ENCODE results near the gene TMEM81.

- TF ChIP-seq CTCF (IDR thresholded peaks at IDR 0.05) (no peak), POLR2A (IDR thresholded peaks at IDR 0.05) (no peak)
Measured at GRCh38 chr1:205108464-205108863, 24.2 kb upstream of the TMEM81 start.

All from heart left ventricle (tissue), 13 donors.